ENCODE measurements around the gene NPS.

The NPS gene

DNA sequence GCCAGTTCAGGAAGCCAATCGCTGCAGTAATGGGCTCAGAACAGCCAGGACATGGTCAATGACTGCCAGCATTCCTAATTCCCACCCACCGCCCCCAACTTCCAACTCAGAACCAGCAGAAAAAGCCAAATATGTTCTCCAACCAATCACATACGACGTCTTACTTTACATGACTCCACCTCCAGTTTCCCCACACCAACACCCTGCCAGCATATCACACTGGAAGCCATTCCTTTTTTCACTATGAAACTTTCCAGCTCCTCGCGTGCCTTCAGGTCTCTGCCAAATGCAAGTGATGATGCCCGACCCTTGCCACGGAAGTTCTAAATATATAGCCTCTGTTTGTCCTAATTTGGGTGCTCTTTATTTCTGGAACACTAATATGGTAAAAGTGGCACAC, 12.5 kb downstream of the NPS start:
- DNase-seq (ENCODE audit: low spot score): no peak

DNA sequence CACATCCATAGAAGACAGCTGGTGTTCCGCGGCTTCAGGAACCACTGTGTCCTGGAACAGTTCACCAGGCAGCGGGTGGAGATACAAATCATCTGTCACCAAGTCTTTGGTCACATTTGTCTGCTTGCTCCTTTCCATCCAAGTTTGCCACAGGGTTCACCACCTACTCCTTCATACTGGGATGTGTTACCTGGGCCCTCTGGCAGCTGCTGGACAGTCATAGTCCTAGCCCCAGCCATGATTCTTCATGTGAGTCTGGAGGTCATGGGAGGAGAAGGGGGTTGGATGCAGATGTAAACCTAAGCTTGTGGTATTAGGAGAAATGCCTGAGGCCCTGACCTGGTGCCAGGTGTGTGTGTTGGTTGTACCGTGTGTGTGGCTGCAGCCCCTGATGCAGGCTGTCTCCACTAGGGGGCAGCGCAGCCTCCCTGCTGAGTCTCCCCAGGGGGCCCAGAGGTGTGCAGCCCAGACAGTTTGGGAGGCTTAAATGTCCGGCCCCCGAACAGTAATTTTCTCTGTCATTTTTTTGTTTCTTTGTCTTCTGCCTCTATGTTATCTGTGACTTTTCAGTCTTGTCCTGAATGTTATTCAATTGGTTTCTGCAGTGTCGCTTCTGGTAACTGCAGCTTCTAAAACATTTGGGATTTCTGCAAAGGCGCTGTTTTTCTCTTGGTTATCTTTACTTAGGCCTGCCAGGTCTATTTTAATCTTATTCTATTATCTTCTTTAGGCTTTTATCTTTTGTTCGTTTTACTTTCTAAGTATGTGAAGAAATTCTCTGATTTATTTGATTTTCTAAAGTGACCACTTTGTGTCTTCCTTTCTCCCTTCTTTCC, 14.8 kb downstream of the NPS start:
- DNase-seq (ENCODE audit: low spot score): no peak

DNA sequence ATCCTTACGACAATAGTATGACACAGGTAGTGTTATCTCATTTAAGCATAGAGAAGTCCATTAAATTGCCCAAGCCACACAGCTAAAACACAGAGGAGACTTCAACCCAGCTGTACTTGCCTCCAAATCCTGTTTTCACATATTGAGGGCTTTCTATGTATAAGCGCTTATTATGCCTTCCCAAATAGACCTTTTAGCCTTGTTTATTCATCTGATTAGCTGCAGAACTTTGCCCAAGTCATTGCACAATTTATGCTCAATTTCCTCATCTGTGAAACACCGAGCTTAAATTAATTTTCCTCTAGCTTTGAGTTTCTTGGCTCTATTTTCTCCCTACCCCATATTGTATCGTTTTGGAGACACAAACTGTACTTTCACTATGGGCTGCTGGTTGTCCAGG, 15.5 kb downstream of the NPS start:
- DNase-seq (ENCODE audit: low spot score): no peak

DNA sequence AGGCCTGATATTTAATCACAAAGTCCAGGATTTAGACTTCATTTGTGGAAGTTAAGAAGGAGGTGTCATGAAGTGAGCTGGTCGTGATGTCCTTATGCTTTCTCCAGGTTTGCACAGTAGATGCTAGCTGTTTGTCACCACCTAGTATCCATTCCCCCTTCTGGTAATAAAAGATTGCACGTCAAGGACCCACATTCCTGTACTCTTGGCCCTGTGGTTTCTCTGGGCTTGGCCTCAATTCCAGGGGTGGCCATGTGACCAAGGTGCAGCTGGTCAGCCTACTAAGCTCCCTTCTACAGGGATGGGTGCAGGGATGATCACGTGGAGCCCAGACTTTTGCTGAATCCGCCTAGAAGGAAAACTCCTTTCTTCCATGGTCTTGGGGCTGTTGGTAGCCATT, 16.5 kb downstream of the NPS start:
- no peak for DNase-seq (ENCODE audit: low spot score)

DNA sequence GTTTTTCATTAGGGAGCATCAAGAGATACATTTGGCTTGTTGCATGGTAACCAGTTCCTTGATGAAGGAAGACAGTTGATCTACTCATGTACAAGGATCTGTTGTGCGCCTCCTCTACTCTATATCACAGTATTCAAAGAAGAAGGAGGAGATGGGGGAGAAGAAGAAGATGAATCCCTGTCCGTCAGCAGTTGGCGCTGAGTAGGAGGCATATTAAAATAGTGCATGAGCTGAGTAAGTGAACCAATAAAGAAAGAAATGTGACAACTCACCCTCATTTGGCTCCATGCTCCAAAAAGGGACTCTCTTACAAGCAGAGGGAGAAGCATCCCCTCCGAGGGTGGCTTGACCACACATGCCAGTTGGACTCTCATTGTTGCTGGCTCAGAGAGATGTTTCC, 20.1 kb downstream of the NPS start:
- no peak for DNase-seq (ENCODE audit: low spot score)

DNA sequence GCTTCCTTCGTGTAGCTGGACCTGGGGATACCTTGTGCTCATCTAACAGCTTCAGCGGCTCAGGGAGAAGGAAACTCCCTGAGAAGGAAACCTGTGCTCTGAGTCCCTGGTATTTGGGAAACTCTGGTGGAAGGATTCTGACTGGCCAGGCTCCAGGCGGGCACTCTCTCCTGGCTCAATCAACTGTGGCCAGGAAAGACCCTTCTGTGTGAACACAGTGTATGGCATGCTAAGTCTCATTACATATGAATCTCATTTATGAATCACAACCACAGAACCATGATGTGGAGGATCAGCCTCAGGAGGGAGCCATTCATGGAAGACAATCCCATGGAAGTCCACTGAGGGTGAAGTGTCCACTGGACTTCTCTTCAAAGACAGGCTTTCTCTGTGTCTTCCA, 20.9 kb downstream of the NPS start:
- DNase-seq (ENCODE audit: low spot score): no peak

DNA sequence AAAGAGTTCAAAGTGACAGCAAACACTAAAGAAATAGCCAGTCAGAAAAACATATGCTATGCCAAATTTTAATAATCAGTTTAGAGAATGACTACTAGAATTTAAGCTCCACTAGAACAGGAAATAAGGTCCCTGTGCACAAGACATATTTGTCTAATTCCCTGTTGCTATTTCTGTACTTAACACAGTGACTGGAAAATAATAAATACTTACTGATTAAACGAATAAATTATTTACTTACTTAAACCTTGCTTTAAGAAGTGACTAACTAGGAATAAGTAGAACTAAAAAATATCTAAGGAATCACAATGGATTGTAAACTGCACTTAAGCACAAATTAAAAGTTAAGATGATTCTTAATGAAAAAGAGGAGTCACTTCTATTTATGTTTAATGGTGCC, 22.3 kb downstream of the NPS start:
- no peak for DNase-seq (ENCODE audit: low spot score)

DNA sequence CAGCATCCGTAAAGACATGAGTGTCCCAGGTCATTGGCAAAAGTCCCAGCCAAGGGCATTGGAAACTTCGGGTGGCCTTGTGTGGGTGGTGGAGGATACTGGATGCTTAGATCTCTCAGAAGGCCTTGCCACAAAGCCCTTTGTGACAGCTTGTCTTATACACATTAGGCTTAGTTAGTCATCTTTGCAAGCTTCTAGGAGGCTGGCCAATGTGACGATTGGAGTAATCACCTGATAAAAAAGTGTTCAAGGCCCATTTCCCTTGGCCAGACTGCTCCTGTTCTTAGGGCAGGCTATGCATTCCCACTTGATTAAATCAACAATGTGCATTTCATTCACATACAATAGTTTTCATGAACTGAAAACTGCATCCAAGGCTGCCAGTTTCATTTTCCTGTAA, 26.9 kb downstream of the NPS start:
- DNase-seq (ENCODE audit: low spot score): no peak

DNA sequence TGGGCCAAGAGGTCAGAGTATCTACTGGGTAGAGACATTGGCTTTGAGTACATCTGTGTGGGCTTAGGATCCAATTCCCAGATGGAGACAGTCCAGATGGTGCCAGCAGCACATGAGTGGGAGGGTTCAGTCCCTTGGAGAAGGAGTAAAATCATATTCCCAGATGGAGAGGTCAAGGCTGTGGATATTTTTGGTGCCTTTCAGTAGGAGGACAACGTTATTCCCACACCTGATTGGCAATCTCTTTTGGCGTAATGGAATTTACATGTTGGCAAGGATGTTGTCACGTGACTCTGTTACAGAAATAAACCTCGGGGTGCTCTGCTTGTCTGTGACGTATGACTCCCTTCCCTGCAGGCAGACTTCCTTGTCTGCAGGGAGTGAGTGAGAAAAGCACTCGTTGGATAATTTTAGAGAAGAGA, 27.6 kb downstream of the NPS start:
- DNase-seq (ENCODE audit: low spot score): no peak

DNA sequence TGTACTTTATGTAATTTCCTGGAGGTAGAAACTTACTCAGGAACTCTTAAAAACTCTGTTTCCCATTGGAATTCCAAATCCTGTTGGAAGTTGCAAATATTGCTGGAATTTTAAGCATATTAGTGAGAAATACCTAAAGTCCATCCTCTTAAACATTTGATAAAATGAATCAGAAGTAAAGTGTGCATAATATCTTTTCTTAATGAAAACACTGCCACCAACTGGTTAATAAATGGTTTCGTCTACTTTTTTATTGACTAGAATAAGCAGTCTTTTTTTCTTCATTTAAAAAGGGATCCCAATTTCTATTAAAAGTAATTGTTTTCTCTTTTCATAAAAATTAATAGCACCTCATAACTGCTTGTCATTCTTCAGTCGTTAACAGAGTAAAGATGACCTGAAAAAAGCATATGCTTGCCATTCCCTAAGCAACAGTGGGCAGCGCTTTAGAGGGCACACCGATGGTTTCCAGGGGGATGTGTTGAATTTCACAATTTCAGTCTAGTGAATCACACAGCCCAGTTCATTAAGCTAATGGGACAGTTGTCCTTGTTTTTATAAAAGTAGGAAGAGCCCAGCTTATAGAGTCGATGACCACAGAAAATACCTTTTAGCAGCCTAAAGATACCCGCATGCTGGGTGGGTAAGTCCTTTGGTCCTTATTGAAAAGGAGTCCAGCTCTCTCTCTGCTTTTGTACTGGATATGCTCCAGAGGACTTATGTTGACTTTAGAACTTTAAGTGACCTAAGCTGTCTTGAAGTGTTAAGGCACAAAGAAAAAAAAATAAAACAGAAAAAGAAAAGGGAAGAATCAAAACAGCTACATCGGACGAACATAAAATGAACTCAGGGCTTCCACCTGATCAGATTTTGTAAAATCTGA, 28.5 kb downstream of the NPS start:
- peak; percentile 19 for DNase-seq (ENCODE audit: low spot score)

DNA sequence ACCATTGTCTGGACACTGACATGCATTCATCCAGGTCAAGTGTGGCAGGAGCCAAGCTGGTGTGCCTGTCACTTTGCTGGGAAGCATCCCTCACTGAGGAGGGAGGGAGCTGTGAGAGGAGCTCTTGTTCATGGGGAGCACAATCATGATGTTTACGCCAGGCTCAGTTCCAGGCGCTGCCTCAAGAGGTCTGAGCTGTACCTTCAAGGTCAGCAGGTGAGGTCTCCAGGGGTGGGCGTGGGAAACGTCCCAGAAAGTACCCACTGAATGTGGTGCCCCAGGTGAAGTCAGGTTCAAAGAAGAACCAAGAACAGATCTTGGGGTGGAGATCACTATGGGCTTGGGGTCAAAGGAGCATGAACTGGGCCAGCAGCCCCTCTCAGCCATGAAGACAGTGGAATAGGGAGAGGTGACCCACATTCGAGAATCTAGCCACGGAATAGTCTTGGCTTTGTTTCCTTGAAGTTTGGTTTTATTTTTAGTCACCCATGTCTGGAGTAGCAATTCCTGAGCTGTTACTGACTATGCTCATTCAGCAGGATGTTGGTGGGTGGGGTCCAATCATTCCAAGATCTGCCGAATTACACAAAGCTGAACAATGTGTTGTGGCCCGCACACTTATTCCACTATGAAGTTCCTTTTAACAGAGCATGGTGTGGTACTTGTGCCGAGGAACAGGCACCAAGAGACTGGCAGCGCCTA, 29.3 kb downstream of the NPS start:
- DNase-seq (ENCODE audit: low spot score): no peak

DNA sequence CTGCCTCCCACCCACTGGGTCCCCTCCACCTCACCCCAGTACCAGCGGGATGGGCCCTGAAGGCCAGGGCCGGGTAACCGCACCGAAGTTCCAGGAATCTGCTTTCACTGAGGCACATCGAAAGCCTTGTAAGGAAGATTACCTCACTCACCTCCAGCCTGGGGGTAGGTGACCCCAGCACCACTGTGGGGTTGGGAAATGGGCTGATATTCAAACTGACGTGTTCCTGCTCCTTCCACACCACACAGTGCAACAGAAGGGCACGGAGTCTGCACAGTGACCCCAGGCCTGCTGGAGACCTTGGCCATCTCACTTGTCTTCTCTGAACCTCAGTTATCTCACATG, 29.8 kb downstream of the NPS start:
- no peak for DNase-seq (ENCODE audit: low spot score)

DNA sequence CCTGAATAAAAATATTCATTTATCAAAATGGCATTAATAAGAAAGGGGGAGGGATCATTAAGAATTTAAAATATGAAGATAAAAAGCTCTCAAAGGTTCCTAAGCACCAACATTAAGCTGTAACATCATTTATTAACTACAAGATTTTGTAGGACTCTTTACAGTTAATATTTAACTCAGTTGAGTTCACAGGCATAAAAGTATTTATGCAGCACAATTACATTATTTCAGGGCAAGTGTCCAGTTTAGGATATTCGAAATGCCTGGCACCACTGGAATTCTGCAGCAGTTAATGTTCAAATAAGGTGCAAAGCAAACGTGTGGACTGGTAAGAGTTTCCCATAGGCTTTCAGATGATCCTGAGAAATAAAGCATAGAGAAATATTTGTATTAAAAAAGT, 30.5 kb downstream of the NPS start:
- DNase-seq (ENCODE audit: low spot score): no peak

DNA sequence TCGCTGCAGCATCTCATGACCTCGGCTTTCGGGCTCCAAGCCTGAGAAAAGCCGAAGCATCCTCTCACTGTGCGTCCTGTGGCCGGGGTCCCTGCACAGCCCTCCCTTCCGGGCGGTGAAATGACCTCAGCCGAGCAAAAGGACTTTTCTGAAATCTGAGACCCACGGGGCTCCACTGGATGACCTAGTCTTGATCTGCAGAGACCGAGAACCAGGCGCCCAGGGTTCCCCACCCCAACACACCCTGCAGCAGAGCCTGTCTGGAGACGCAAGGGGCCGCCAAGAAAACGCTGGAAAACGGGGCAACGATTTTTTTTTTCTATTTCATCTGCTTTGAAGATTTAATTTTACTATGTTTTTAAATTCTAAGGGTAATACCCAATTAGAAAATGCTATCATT, 31.7 kb downstream of the NPS start:
- no peak for DNase-seq (ENCODE audit: low spot score)

DNA sequence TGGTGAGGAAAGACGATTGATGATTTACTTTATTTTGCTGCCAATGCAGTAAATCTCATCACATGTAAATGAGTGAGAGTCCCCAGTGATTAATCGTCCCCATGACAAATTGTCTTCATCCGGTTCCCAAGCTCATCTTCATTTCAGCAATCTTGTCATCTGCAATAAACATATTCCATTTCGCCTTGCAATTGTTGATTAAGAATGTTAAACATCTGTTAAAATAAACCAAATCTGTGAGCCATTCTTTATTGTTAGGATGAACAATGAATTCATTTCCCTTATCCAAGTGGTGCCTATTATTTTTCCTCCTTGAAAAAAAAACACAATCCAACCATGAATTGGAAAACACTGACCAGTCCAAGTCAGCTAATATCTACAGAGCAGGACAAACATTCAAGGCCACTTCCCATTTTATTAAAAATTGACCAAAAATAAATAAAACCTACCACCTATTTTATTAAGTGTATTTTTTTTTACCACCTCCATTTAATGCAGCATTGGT, 36.5 kb downstream of the NPS start:
- DNase-seq (ENCODE audit: low spot score): no peak

DNA sequence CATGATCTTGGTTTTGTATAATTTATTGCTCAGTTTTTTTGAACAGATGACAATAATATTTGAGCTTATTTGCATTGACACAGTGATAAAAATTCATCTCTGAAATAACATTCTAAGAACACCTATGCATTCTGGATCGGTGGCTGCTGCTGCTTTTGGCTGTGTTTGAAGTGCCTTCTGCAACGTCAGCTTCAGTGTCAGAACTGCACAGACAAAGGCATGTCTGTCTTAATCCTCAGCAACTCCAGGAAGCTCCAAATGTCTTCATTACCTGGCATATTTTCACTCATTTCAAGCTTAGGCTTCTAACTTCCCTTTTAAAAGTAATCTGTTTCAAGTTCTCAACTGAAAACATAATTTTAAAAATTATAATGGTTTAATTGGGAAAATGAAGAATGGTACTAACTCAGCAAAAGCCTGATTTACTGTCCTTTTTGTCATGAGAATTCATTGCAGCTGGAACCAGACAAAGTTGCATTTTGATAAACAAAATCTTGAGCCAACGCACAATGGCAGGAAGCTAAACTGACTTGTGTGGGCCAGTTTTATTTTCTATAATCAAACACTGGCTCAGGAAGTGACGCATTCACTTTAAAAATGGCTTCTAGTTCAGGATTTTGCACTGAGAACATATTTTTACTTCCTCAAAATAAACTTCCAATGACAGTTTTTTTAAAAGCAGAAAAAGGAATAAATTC, 38.7 kb downstream of the NPS start:
- DNase-seq (ENCODE audit: low spot score): no peak

DNA sequence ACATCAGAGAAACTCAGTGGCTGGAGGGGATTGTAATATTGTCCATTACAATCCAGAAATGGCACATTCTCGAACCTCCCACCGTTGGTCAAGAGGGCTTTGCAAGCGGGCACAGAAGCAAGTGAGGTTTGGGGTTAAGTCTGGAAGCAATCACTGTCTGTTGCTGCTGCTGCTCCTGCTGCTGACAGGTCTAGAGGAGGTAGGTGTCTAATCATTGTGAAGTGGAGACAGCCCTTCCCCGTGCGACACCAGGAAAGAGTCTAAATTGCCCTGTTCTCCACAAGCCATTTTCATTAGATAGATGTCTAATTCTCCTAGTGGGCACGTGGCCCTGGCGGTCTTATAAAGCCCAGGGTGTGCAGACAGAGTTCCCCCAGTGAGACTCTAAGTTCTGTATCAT, 43.5 kb downstream of the NPS start:
- no peak for DNase-seq (ENCODE audit: low spot score)

DNA sequence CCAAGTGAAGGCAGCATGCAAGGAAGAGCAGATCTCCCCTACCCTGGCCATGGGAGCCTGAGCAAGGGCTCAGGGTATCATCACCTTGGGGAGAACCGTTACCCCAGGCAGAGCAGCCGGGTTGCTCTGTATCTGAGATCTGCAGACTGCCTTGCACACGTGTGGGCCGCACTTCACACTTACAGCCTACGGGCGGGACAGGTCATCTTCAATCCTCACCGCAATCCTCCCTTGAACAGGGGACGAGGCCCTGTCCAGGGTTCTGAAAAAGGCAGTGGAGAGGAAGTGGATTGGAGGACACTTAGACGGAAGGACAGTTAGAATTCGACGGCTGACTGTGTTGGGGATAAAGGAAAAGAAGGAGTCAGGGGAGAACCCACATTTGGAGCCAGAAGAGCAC, 51.4 kb downstream of the NPS start:
- no peak for DNase-seq (ENCODE audit: low spot score)

Data from COLO829 (cell line).